Loucy (cell line): ENCODE results near the gene U2AF1.
"Not testable (repeated sequence)": the region's sequence is repeated elsewhere in the genome, so short reads cannot be mapped to it uniquely, and the experiment has no call there.

ENCODE experiments used
- H2AFZ ChIP-seq: fragments of 200-600 bp; sonication (generic); 2 replicates; pipeline ENCODE4 v1.6.0; 2016; ENCODE audit warnings: antibody characterized with exemption, mild to moderate bottlenecking, low read length, moderate library complexity
- H3F3A ChIP-seq: fragments of 200-600 bp; 2 replicates; pipeline ENCODE4 v1.6.0; 2016; ENCODE audit warnings: antibody characterized with exemption, low read depth, mild to moderate bottlenecking
- H3K27me3 ChIP-seq: fragments of 200-600 bp; sonication (generic); 2 replicates; pipeline ENCODE4 v1.6.1; 2014; ENCODE audit warnings: low read length, mild to moderate bottlenecking; ENCODE audit not compliant: insufficient read depth, poor library complexity, severe bottlenecking
- H3K36me3 ChIP-seq: fragments of 200-600 bp; sonication (generic); 2 replicates; pipeline ENCODE4 v1.6.1; 2016; ENCODE audit warnings: low read length; ENCODE audit not compliant: insufficient read depth
- H3K4me1 ChIP-seq: fragments of 200-600 bp; sonication (generic); 2 replicates; pipeline ENCODE4 v1.5.1; 2014; ENCODE audit warnings: low read length, mild to moderate bottlenecking; ENCODE audit not compliant: insufficient read depth, poor library complexity, severe bottlenecking
- H3K4me2 ChIP-seq: fragments of 200-600 bp; sonication (generic); 2 replicates; pipeline ENCODE4 v1.6.0; 2014; ENCODE audit warnings: antibody characterized with exemption, low read length, low read depth, mild to moderate bottlenecking; ENCODE audit not compliant: poor library complexity, severe bottlenecking
- H3K4me3 ChIP-seq: fragments of 200-600 bp; sonication (generic); 2 replicates; pipeline ENCODE4 v1.5.1; 2014; ENCODE audit warnings: low read length, mild to moderate bottlenecking, mixed read lengths; ENCODE audit not compliant: poor library complexity, severe bottlenecking
- H3K79me2 ChIP-seq: fragments of 200-600 bp; sonication (generic); 2 replicates; pipeline ENCODE4 v1.6.1; 2014; ENCODE audit warnings: low read length; ENCODE audit not compliant: insufficient read depth
- H3K9ac ChIP-seq: fragments of 200-600 bp; sonication (generic); 2 replicates; pipeline ENCODE4 v1.6.0; 2014; ENCODE audit warnings: mild to moderate bottlenecking, low read depth, low read length, moderate library complexity; ENCODE audit not compliant: poor library complexity, severe bottlenecking
- H3K9me2 ChIP-seq: fragments of 200-600 bp; sonication (generic); replicated peaks from 2 replicates; pipeline ENCODE4 v1.6.1; 2016; ENCODE audit warnings: low read depth, low read length, mixed read lengths
- H3K9me3 ChIP-seq: fragments of 200-600 bp; sonication (generic); 2 replicates; pipeline ENCODE4 v1.6.1; 2014; ENCODE audit warnings: mild to moderate bottlenecking, antibody characterized with exemption, low read length, low read depth; ENCODE audit not compliant: insufficient read depth
- H4K20me1 ChIP-seq: fragments of 200-600 bp; sonication (generic); 2 replicates; pipeline ENCODE4 v1.6.0; 2014; ENCODE audit warnings: antibody characterized with exemption, low read length, mild to moderate bottlenecking; ENCODE audit not compliant: insufficient read depth, poor library complexity, severe bottlenecking

The U2AF1 gene

GRCh38 chr21:43076643-43077042 is 30.7 kb downstream of the U2AF1 start:
- not testable (repeated sequence) for H3K4me2 ChIP-seq, H3K9me2 ChIP-seq, H2AFZ ChIP-seq

GRCh38 chr21:43076023-43076637 is 31.2 kb downstream of the U2AF1 start:
- H3K9me3 ChIP-seq, H4K20me1 ChIP-seq, H3K27me3 ChIP-seq, H3K9ac ChIP-seq, H3K36me3 ChIP-seq, H3K9me2 ChIP-seq, H3F3A ChIP-seq, H3K4me3 ChIP-seq, H3K4me1 ChIP-seq, H2AFZ ChIP-seq, H3K4me2 ChIP-seq, H3K79me2 ChIP-seq: not testable (repeated sequence)

More at GRCh38 chr21:43076643-43077042, 30.7 kb downstream of the U2AF1 start:
- not testable (repeated sequence) for H3K9ac ChIP-seq, H3F3A ChIP-seq, H3K9me3 ChIP-seq, H3K36me3 ChIP-seq, H4K20me1 ChIP-seq, H3K27me3 ChIP-seq, H3K4me1 ChIP-seq, H3K4me3 ChIP-seq, H3K79me2 ChIP-seq

- H4K20me1 ChIP-seq, H3F3A ChIP-seq, H3K9me2 ChIP-seq, H3K9me3 ChIP-seq, H3K4me2 ChIP-seq, H3K4me1 ChIP-seq, H3K9ac ChIP-seq, H3K27me3 ChIP-seq, H2AFZ ChIP-seq, H3K4me3 ChIP-seq, H3K79me2 ChIP-seq, H3K36me3 ChIP-seq: not testable (repeated sequence)
Measured at GRCh38 chr21:43075170-43076022, 32.0 kb downstream of the U2AF1 start, which contains the start of gene CBS. CBS (minus strand) TSS chr21:43075835; CDS start chr21:43072193, 3,642 bp downstream.

- H3K9me3 ChIP-seq, H3K9me2 ChIP-seq: not testable (repeated sequence)
Measured at GRCh38 chr21:43074401-43075169, 32.8 kb downstream of the U2AF1 start.

DNA sequence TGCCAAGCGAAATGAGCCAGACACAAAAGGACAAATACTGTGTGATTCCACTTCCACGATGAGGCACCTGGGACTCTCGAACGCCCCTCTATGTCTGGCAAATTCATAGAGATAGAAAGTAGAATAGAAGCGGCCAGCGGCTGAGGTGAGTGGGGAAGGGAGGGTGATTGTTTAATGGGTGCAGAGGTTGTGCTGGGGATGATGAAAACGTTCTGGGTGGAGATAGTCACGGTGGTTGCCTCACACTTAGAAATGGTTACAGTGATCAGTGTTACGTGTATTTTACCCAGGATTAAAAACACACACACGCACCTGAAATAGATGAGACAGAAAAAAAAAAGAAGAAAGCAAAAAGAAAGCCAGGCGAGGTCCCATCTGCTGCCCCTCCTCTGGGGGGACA is 34.6 kb downstream of the U2AF1 start:
- H3K79me2 ChIP-seq, H4K20me1 ChIP-seq, H2AFZ ChIP-seq, H3K27me3 ChIP-seq, H3K36me3 ChIP-seq, H3F3A ChIP-seq, H3K9ac ChIP-seq, H3K4me3 ChIP-seq, H3K9me2 ChIP-seq, H3K9me3 ChIP-seq, H3K4me1 ChIP-seq, H3K4me2 ChIP-seq: not testable (repeated sequence)

More at GRCh38 chr21:43074401-43075169, 32.8 kb downstream of the U2AF1 start:
- H3K4me1 ChIP-seq, H4K20me1 ChIP-seq, H3K79me2 ChIP-seq, H3K27me3 ChIP-seq, H3K4me3 ChIP-seq, H2AFZ ChIP-seq, H3K36me3 ChIP-seq, H3K9ac ChIP-seq, H3K4me2 ChIP-seq, H3F3A ChIP-seq: not testable (repeated sequence)

DNA sequence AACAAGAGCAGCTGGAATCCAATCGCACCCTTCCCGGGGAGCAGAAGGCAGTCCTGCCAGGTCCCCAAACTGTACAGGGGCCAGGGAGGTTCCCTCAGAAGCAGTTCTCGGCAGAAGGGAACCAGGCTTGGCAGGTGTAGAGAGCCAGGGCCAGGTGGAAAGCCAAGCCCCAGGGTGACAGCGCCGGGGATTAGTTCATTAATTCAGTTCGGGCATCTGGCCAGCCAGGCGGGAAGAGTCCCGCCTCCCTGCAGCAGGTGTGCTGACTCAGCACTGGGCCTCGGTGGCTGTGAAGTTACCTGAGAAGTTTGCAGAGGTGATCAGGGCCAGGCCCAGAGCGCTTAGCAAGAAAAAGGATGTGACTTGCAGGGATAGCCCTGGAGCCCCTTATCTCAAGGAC is 37.7 kb downstream of the U2AF1 start:
- H3K4me3 ChIP-seq, H2AFZ ChIP-seq, H3K36me3 ChIP-seq, H3F3A ChIP-seq, H3K4me1 ChIP-seq, H4K20me1 ChIP-seq, H3K27me3 ChIP-seq, H3K4me2 ChIP-seq, H3K9ac ChIP-seq, H3K79me2 ChIP-seq, H3K9me3 ChIP-seq, H3K9me2 ChIP-seq: not testable (repeated sequence)

DNA sequence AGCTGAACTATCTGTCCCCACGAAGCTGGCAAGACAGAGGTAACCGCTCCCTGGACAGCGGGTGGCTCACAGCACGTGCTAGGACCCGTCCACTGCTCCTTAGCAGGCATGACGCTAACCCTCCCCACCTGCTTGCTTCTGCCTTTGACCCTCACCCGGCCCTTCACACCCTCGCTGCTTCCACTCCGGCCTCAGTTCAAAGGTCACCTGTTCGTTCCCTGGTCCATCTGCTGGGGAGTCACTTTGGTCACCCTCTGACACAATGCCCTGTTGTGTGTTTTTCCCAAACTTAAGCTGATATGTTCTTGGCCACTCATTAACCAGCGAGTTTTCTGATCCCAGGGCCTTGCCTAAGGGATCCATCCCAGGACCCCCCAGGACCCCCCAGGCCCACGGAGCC is 39.3 kb downstream of the U2AF1 start:
- H2AFZ ChIP-seq: not testable (repeated sequence)

More for the DNA sequence above, 39.3 kb downstream of the U2AF1 start:
- not testable (repeated sequence) for H4K20me1 ChIP-seq, H3K9me2 ChIP-seq, H3K27me3 ChIP-seq, H3K4me2 ChIP-seq, H3K9me3 ChIP-seq, H3K4me1 ChIP-seq, H3K9ac ChIP-seq, H3F3A ChIP-seq, H3K79me2 ChIP-seq, H3K4me3 ChIP-seq, H3K36me3 ChIP-seq
